Left colon (tissue), 2 donors: Measurements from ENCODE around the gene KLK13. TPM values are rescaled to one million over a fixed set of nuclear protein-coding genes. Genes with fewer than 3 reads are reported as not detected.

Experiments
- ATAC-seq: fragments of 200-7000 bp; cut with Tn5 transposase; one replicate; pipeline ENCODE4 v1.9.1; 2020; ENCODE audit warnings: mild to moderate bottlenecking, moderate library complexity
- DNase-seq, 2 donors: peaks; one replicate each; pipeline ENCODE4 v3.0.0-alpha.2; 2020
- intact Hi-C, 2 donors: fragments of 100-400 bp; cut with DNase I in 1 of 2; cut with micrococcal nuclease in 1 of 2; formaldehyde crosslinking; loops; one replicate each; pipeline versions ENCODE4 v1.11.2 to v1.14.0; 2022; cut with DNase I, micrococcal nuclease
- total RNA-seq, 2 donors: library from RNA; stranded (reverse); fragmentation: NEBNext Ultra II Directional; extraction: Animal tissue kit (Norgen Biotek cat#: 25700); gene quantifications; one replicate each; pipeline ENCODE4 v1.2.1, GENCODE V29; 2021
- donor health status: DM: no; HTN: no; CAD: no.
- donor health status: DM: yes; HTN: yes; CAD: no.

KLK13 gene
- total RNA-seq, 2 donors from 2014 or later: 0.43 to 0.98 TPM

- intact Hi-C loops: no loop called here
- no peak for DNase-seq
These were observed 5.6 kb upstream of the KLK13 start for GRCh38 chr19:51070334-51071094.

GRCh38 chr19:51066393-51067186, 1.7 kb upstream of the KLK13 start:
- DNase-seq: no peak
- intact Hi-C loops: no loop called here

More at GRCh38 chr19:51070334-51071094, 5.6 kb upstream of the KLK13 start:
- ATAC-seq: no peak

GRCh38 chr19:51065221-51065960, 499 bp upstream of the KLK13 start:
- ATAC-seq (no peak), DNase-seq (no peak)
- intact Hi-C loops: no loop called here

More at GRCh38 chr19:51066393-51067186, 1.7 kb upstream of the KLK13 start:
- ATAC-seq: no peak

GRCh38 chr19:51063664-51064063, 1.2 kb downstream of the KLK13 start:
- intact Hi-C loops: no loop called here
- no peak for ATAC-seq
- no peak for DNase-seq

- DNase-seq (no peak), ATAC-seq (no peak)
- intact Hi-C loops: no loop called here
These were observed 3.9 kb downstream of the KLK13 start for GRCh38 chr19:51060973-51061372.

GRCh38 chr19:51060336-51060735, 4.6 kb downstream of the KLK13 start:
- no peak for DNase-seq
- ATAC-seq: no peak
- intact Hi-C loops: no loop called here

GRCh38 chr19:51059715-51060114, 5.2 kb downstream of the KLK13 start:
- no peak for ATAC-seq
- intact Hi-C loops: no loop called here
- no peak for DNase-seq

GRCh38 chr19:51055866-51056265, 9.0 kb downstream of the KLK13 start:
- DNase-seq (no peak), ATAC-seq (no peak)
- intact Hi-C loops: no loop called here

GRCh38 chr19:51047031-51047335, 17.9 kb downstream of the KLK13 start:
- intact Hi-C loops: no loop called here
- DNase-seq (no peak), ATAC-seq (no peak)

- DNase-seq: no peak
- intact Hi-C loops: no loop called here
These were observed 20.6 kb downstream of the KLK13 start for GRCh38 chr19:51044327-51044726.

GRCh38 chr19:51043497-51043896, 21.4 kb downstream of the KLK13 start:
- ATAC-seq (no peak), DNase-seq (no peak)
- intact Hi-C loops: no loop called here

More at GRCh38 chr19:51044327-51044726, 20.6 kb downstream of the KLK13 start:
- ATAC-seq: no peak

GRCh38 chr19:51040151-51040550, 24.7 kb downstream of the KLK13 start:
- intact Hi-C loops: no loop called here
- no peak for ATAC-seq
- DNase-seq: no peak

GRCh38 chr19:51036519-51036918, 28.4 kb downstream of the KLK13 start:
- ATAC-seq (no peak), DNase-seq (no peak)
- intact Hi-C loops: no loop called here

GRCh38 chr19:51034704-51035103, 30.2 kb downstream of the KLK13 start, which contains the start of gene KLK12:
Gene KLK12, minus strand, starts transcription at chr19:51035002. Its CDS starts 381 bp downstream, at chr19:51034621.
- no peak for DNase-seq
- peak; percentile 19 for ATAC-seq
- intact Hi-C loops: no loop called here

GRCh38 chr19:51031880-51032225, 33.0 kb downstream of the KLK13 start:
- ATAC-seq (no peak), DNase-seq (no peak)
- intact Hi-C loops: no loop called here

- intact Hi-C loops: no loop called here
- ATAC-seq (no peak), DNase-seq (no peak)
These were observed 33.5 kb downstream of the KLK13 start for GRCh38 chr19:51031220-51031879.

GRCh38 chr19:51030631-51031030, 34.3 kb downstream of the KLK13 start:
- ATAC-seq: no peak
- intact Hi-C loops: no loop called here
- DNase-seq: no peak

- intact Hi-C loops: no loop called here
- ATAC-seq: no peak
- no peak for DNase-seq
These were observed 35.2 kb downstream of the KLK13 start for GRCh38 chr19:51029718-51030117.

- no peak for ATAC-seq
- DNase-seq: no peak
- intact Hi-C loops: no loop called here
These were observed 37.0 kb downstream of the KLK13 start for GRCh38 chr19:51027873-51028272.
